GM12875 (cell line): ENCODE data around the gene GRAMD1B.
A peak's percentile ranks its signal among the peaks of the same experiment; 100 is the strongest.

Source experiments
- H3K4me3 ChIP-seq: one replicate; pipeline ENCODE4 v1.5.1; 2011; ENCODE audit warnings: low read depth, low read length, control low read depth
- TF ChIP-seq, protein P1 (sequence below): IDR thresholded peaks from 2 replicates; pipeline ENCODE4 v1.5.1; 2011; ENCODE audit warnings: low read depth, mild to moderate bottlenecking, control low read depth, inconsistent platforms, low read length, moderate library complexity, borderline replicate concordance; ENCODE audit not compliant: insufficient read depth

The GRAMD1B gene

DNA sequence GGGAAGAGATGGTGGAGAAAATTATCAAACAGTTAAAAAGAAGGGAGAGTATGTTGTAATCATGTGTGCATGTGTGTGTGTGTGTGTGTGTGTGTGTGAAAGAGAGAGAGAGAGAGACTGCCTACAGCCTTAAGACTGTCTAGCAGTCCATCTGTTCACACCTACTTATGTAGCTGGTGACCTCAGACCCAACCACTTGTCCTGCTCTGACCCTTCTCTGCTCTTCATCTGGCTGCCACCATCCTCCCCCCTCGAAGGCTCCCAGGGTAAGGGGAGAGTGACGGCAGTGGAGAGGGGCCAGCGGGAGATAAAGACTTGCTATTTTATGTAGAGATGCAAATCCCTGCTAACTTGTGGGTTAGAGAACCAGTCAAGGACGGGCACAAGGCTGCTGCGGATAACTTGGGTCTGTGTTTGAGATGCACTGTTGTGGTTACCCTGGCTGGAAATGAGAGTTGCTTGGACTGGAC is 24.9 kb upstream of the GRAMD1B start:
- TF ChIP-seq, protein P1, sequence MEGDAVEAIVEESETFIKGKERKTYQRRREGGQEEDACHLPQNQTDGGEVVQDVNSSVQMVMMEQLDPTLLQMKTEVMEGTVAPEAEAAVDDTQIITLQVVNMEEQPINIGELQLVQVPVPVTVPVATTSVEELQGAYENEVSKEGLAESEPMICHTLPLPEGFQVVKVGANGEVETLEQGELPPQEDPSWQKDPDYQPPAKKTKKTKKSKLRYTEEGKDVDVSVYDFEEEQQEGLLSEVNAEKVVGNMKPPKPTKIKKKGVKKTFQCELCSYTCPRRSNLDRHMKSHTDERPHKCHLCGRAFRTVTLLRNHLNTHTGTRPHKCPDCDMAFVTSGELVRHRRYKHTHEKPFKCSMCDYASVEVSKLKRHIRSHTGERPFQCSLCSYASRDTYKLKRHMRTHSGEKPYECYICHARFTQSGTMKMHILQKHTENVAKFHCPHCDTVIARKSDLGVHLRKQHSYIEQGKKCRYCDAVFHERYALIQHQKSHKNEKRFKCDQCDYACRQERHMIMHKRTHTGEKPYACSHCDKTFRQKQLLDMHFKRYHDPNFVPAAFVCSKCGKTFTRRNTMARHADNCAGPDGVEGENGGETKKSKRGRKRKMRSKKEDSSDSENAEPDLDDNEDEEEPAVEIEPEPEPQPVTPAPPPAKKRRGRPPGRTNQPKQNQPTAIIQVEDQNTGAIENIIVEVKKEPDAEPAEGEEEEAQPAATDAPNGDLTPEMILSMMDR: no peak
- no peak overlapping the region for H3K4me3 ChIP-seq

DNA sequence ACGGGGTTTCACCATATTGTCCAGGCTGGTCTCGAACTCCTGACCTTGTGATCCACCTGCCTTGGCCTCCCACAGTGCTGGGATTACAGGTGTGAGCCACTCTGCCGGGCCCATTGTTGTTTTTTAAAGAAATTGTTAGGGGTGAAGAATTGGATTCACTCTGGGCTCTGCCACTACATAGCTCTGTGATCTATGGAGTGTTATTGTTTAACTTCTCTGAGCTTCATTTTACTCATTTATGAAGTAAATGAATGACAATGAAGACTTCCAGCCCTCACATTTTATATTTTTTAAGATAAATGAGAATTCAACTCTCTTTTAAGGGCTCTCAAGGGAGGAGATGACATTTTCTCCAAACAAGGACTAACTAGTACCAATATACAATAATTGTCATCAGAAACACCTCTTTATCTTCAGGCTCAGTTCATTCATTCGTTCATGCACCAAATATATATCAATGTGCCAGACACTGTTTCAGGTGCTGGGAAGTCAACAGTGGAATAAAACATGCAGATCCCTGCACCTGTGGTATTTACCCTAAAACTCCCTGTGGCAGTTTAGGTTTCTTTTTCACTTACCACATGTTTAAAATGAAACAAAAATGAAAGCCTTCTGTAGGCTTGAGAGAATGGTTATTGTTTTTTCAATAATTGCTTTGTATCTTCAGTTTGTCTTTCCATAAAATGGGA is 23.5 kb upstream of the GRAMD1B start:
- no peak overlapping the region for H3K4me3 ChIP-seq
- TF ChIP-seq, protein P1: no peak

DNA sequence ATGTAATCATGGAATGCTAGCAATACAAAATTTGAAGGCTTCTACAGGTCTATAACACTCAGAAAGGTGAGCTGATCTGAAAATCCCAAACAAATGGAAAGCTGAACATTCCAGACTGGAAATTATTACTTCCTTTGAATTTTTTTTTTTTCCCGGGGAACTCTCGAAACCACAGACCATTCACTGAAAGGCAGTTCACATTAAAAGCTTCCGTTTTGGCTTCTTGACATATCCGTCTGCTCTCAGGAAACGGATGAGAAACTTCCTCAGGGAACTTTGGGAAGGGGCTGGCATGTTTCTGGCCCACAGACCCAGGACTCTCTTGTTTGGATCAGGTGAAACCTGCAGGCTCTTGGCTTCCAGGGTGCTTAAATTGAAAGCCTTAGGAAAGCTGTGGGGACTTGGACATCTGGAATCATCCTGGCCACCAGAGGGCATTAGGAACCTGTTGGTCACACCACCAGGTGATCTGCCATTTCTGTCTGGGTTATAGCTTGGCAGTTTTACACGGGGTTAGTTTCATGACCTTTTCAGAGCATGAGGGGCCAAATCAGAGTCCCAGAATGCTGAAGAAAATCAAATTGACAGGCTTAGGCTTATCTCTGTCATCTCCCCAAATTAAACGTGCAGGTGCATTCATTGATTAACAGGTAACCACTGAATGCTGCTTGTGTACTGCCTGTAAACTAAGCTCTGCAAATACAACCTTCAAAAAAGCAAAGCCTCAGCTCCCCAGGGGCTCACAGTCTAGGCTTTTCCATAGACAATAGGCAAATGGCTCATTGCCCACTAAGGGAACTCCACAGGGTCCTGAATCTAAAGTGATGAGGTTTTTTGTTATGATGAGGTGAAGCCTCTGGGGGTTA is 22.7 kb upstream of the GRAMD1B start:
- no peak overlapping the region for H3K4me3 ChIP-seq
- TF ChIP-seq, protein P1: peak; percentile 70

DNA sequence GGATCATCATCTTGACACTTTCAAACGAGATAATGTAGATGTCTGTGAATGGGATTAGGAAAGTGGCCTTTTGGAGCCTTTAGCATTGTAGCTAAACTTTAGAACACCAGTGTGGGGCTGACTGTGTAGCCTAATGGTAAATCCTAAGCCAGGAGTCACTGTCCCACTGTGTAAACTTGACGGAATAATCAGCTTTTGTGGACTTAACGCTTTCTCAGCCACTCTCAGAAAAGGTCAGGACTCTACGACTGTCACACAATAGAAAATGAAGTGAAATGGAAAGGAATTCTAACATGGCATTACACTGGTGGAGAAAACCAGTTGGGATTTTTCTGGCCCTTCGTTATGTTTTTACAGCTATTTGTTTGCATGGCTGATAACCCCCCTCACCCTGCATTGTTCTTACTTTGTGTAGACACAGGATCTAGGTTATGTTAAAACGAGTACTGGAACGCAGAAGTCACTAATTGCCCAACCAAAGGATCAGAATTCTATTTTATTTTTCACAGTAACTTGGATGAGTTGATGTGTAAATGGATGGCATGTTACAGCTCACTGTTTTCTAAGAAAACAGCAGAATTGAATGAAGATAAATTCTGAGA is 22.0 kb upstream of the GRAMD1B start:
- TF ChIP-seq, protein P1: no peak
- H3K4me3 ChIP-seq: no peak overlapping the region

DNA sequence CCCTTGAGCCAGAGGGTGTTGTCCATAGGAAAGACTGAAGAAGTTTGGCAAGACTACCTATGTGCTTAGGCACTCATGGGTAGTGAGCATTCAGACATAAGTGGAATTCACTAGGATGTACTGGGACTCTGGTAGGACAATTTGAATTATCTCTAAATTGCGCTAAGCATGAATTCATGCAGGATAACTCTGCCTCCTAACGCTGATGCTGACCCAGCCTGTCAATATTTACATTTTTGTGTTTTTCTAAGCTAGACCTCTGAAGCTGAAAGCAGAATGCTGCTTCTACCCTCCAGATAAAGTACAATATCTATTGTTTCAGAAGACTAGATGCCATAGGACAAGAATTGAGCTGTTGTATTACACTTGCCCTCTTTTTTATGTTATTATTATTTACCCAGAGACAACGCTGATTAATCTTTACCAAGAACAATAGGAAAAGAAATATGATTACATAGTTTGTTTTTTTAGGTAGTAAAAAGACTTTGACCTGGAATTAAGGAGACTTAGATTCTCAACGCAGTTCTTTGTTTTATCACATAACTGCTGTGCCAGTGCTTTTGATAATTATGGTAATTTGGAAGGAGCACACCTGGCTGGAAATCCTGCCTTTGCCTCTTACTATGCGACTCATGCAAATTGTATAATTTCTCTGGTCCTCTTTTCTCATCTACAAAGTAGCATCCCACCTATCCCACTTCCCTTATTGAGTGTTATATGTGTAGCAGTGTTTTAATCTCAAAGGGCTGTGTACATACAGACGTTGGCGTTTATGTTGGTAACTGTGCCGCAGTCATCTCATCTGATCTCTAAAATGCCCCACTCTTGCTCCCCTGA is 21.2 kb upstream of the GRAMD1B start:
- TF ChIP-seq, protein P1: no peak

DNA sequence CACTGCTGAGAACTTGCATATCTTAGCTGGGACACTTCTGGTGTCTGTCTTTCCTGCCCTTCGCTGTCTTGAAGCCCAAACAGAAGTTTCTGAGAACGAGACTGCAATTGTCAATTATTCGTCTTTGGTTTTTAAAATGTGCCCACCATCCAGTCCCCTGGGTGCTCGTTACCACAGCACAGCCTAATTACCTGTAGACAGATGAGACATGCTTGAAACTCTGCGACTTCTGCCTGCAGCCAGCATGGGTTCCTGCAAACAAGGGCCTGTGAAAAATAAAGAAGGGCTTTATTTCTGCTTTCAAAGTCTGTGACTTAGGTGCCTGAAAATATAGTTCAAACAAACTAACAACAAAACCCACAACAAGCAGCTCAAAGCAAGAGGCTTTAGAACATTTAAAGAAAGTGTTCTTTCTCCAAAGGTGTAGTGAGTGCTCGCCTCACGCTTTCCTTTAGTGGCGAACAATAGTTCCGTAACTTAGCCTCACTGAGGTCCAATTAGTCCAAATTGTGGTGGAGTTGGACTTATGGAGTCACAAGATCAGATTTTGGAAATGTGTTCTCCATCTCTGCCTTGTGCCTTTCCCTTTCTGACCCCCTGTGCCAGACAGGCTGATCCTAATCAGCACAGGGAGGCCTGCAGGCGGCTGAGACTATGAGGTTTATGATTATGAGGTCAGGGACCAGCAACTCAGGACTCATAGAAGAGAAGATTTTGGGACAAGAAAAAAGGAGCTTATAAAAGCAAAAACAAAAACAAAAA is 20.4 kb upstream of the GRAMD1B start:
- TF ChIP-seq, protein P1: no peak
- H3K4me3 ChIP-seq: no peak overlapping the region

More for the DNA sequence above, 21.2 kb upstream of the GRAMD1B start:
- H3K4me3 ChIP-seq: no peak overlapping the region
